Measurements from ENCODE around the gene REEP5. TPM values are rescaled to one million over a fixed set of nuclear protein-coding genes. Genes with fewer than 3 reads are reported as not detected.

REEP5 gene
- total and polyA plus RNA-seq, 2 of the 13 experiments (the other 11 are each of a cell fraction or from before 2014, with no cell fraction given) = 49.4 to 239 TPM

- TF ChIP-seq, protein P1, sequence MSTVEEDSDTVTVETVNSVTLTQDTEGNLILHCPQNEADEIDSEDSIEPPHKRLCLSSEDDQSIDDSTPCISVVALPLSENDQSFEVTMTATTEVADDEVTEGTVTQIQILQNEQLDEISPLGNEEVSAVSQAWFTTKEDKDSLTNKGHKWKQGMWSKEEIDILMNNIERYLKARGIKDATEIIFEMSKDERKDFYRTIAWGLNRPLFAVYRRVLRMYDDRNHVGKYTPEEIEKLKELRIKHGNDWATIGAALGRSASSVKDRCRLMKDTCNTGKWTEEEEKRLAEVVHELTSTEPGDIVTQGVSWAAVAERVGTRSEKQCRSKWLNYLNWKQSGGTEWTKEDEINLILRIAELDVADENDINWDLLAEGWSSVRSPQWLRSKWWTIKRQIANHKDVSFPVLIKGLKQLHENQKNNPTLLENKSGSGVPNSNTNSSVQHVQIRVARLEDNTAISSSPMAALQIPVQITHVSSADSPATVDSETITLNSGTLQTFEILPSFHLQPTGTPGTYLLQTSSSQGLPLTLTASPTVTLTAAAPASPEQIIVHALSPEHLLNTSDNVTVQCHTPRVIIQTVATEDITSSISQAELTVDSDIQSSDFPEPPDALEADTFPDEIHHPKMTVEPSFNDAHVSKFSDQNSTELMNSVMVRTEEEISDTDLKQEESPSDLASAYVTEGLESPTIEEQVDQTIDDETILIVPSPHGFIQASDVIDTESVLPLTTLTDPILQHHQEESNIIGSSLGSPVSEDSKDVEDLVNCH (CRISPR knock-in tag; IDR thresholded peaks at IDR 0.05) = no peak
- no peak for TF ChIP-seq LRRFIP1 (CRISPR knock-in tag; conservative IDR thresholded peaks at IDR 0.05)
- TF ChIP-seq KDM6A (CRISPR knock-in tag; IDR thresholded peaks at IDR 0.05; ENCODE audit: low read depth) = no peak
- no peak for TF ChIP-seq BCLAF1 (IDR thresholded peaks at IDR 0.05)
- no peak for TF ChIP-seq TOPORS (CRISPR knock-in tag; IDR thresholded peaks at IDR 0.05)
- TF ChIP-seq, protein P2, sequence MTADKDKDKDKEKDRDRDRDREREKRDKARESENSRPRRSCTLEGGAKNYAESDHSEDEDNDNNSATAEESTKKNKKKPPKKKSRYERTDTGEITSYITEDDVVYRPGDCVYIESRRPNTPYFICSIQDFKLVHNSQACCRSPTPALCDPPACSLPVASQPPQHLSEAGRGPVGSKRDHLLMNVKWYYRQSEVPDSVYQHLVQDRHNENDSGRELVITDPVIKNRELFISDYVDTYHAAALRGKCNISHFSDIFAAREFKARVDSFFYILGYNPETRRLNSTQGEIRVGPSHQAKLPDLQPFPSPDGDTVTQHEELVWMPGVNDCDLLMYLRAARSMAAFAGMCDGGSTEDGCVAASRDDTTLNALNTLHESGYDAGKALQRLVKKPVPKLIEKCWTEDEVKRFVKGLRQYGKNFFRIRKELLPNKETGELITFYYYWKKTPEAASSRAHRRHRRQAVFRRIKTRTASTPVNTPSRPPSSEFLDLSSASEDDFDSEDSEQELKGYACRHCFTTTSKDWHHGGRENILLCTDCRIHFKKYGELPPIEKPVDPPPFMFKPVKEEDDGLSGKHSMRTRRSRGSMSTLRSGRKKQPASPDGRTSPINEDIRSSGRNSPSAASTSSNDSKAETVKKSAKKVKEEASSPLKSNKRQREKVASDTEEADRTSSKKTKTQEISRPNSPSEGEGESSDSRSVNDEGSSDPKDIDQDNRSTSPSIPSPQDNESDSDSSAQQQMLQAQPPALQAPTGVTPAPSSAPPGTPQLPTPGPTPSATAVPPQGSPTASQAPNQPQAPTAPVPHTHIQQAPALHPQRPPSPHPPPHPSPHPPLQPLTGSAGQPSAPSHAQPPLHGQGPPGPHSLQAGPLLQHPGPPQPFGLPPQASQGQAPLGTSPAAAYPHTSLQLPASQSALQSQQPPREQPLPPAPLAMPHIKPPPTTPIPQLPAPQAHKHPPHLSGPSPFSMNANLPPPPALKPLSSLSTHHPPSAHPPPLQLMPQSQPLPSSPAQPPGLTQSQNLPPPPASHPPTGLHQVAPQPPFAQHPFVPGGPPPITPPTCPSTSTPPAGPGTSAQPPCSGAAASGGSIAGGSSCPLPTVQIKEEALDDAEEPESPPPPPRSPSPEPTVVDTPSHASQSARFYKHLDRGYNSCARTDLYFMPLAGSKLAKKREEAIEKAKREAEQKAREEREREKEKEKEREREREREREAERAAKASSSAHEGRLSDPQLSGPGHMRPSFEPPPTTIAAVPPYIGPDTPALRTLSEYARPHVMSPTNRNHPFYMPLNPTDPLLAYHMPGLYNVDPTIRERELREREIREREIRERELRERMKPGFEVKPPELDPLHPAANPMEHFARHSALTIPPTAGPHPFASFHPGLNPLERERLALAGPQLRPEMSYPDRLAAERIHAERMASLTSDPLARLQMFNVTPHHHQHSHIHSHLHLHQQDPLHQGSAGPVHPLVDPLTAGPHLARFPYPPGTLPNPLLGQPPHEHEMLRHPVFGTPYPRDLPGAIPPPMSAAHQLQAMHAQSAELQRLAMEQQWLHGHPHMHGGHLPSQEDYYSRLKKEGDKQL (CRISPR knock-in tag; IDR thresholded peaks at IDR 0.05; ENCODE audit: low read depth) = no peak
- no peak for TF ChIP-seq ONECUT2 (CRISPR knock-in tag; IDR thresholded peaks at IDR 0.05)
- no peak for TF ChIP-seq ISL2 (CRISPR knock-in tag; IDR thresholded peaks at IDR 0.05)
- no peak for TF ChIP-seq NR2F6 (IDR thresholded peaks at IDR 0.05)
- no peak; the same call in 1 of the 2 replicates for TF ChIP-seq NR2F6 (CRISPR knock-in tag; IDR thresholded peaks at IDR 0.05)
- no peak for TF ChIP-seq ATAD3A (CRISPR knock-in tag; IDR thresholded peaks at IDR 0.05)
- no peak; the same call in 1 of the 2 replicates for TF ChIP-seq ZBTB2 (CRISPR knock-in tag; IDR thresholded peaks at IDR 0.05; ENCODE audit: low read depth)
These were observed 798 bp downstream of the REEP5 start (continued) for GRCh38 chr5:112921026-112921832.
